SK-N-SH treated with all-trans-retinoic acid at 6 μM for 48 hours (cell line): Measurements from ENCODE around the gene SVOPL.

ENCODE experiments used
- ARNTL ChIP-seq: fragments of 450-650 bp; formaldehyde crosslinking; IDR thresholded peaks from 2 replicates; pipeline ENCODE4 v1.5.0; 2020; ENCODE audit warnings: low read depth, mild to moderate bottlenecking, moderate library complexity, borderline replicate concordance
- BACH2 ChIP-seq: fragments of 250-450 bp; sonication (Bioruptor Pico); IDR thresholded peaks from 2 replicates; pipeline ENCODE4 v1.9.0; 2021; ENCODE audit warnings: mild to moderate bottlenecking, borderline replicate concordance
- PATZ1 ChIP-seq: fragments of 250-450 bp; sonication (Bioruptor Pico); IDR thresholded peaks from 2 replicates; pipeline ENCODE4 v1.8.0; 2020; ENCODE audit warnings: mild to moderate bottlenecking, moderate library complexity, borderline replicate concordance

GRCh38 chr7:138568655-138569054 is 132.5 kb downstream of the SVOPL start:
- TF ChIP-seq ARNTL (CRISPR knock-in tag) (no peak), PATZ1 (CRISPR knock-in tag) (no peak), BACH2 (CRISPR knock-in tag) (no peak)
